ENCODE measurements around the gene MPC1. TPM values are rescaled to one million over a fixed set of nuclear protein-coding genes. Genes with fewer than 3 reads are reported as not detected.

MPC1 gene
- total RNA-seq, 1 donor: 33.8 TPM

GRCh38 chr6:166420351-166420750, 37.6 kb upstream of the MPC1 start:
- TF ChIP-seq CTCF (IDR thresholded peaks at IDR 0.05; ENCODE audit: insufficient read depth, low read length): peak; percentile 36
- H3K4me3 ChIP-seq (ENCODE audit: low read depth, low read length): no peak overlapping the region
- DNase-seq (ENCODE audit: low read depth): peak; percentile 52

GRCh38 chr6:166419717-166420116, 37.0 kb upstream of the MPC1 start:
- H3K4me3 ChIP-seq (ENCODE audit: low read depth, low read length): no peak overlapping the region
- no peak for DNase-seq (ENCODE audit: low read depth)
- no peak for TF ChIP-seq CTCF (IDR thresholded peaks at IDR 0.05; ENCODE audit: insufficient read depth, low read length)

- no peak overlapping the region for H3K4me3 ChIP-seq (ENCODE audit: low read depth, low read length)
- no peak for TF ChIP-seq CTCF (IDR thresholded peaks at IDR 0.05; ENCODE audit: insufficient read depth, low read length)
- no peak for DNase-seq (ENCODE audit: low read depth)
These were observed 36.5 kb upstream of the MPC1 start for GRCh38 chr6:166419286-166419685.

GRCh38 chr6:166418691-166419143, 36.0 kb upstream of the MPC1 start:
- H3K4me3 ChIP-seq (ENCODE audit: low read depth, low read length): no peak overlapping the region
- no peak for TF ChIP-seq CTCF (IDR thresholded peaks at IDR 0.05; ENCODE audit: insufficient read depth, low read length)
- no peak for DNase-seq (ENCODE audit: low read depth)

DNA sequence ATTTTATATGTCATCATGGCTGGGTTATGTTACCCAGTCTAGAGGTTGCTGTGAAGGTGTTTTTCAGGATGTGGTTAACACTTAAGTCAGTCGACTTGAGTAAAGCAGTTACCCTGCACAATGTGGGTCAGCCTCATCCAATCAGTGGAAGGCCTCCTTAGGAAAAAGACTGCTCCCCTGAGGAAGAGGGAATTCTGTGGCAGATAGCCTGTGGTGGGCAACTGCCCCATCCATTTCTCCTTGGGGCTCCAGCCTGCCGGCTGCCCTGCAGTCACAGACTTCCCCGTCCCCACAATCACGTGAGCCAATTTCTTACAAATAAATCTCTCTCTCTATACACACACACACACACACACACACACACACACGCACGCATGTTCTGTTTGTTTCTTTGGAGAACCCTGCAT, 34.5 kb upstream of the MPC1 start:
- no peak overlapping the region for H3K4me3 ChIP-seq (ENCODE audit: low read depth, low read length)
- TF ChIP-seq CTCF (IDR thresholded peaks at IDR 0.05; ENCODE audit: insufficient read depth, low read length): no peak
- DNase-seq (ENCODE audit: low read depth): no peak

DNA sequence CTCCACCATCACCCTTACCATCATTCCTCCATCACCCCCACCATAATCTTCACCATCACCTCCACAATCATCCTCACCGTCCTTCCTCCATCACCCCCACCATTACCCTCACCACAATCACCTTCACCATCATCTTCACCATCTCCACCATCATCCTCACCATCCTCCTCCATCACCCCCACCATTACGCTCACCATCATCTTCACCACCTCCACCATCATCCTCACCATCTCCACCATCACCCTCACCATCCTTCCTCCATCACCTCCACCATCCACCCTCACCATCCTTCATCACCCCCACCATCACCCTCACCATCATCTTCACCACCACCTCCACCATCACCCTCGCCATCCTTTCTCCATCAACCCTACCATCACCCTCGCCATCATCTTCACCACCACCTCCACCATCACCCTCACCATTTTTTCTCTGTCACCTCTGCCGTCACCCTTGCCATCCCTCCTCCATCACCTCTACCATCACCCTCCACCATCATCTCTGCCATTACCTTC, 33.1 kb upstream of the MPC1 start:
- no peak for TF ChIP-seq CTCF (IDR thresholded peaks at IDR 0.05; ENCODE audit: insufficient read depth, low read length)
- H3K4me3 ChIP-seq (ENCODE audit: low read depth, low read length): no peak overlapping the region
- DNase-seq (ENCODE audit: low read depth): no peak

DNA sequence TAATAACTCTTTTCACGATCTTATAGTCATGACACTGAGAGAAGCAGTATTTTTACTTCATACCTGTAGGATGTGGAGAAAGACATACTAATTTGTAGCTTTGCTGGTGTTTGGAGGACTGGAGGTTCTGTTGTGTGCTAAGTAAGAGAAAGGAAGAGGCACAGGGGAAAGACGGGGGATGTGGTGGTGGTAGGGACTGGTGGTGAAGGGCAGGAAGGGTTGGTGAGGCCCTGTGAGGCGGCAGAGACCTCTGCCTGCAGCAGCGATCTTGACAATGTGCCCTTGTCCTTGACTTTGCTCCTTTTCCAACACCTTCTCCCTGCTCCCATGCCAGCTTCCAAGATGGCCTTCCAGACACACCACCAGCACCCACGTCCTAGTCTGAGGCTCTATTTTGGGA, 32.6 kb upstream of the MPC1 start:
- H3K4me3 ChIP-seq (ENCODE audit: low read depth, low read length): no peak overlapping the region
- no peak for DNase-seq (ENCODE audit: low read depth)
- TF ChIP-seq CTCF (IDR thresholded peaks at IDR 0.05; ENCODE audit: insufficient read depth, low read length): no peak
